Activated gamma-delta T cell (primary cell): ENCODE measurements around the gene CDS2.

Experiments used
- DNase-seq: peaks from one replicate; lab custom pipeline; 2025; lab: John Stamatoyannopoulos, UW

CDS2 gene

DNA sequence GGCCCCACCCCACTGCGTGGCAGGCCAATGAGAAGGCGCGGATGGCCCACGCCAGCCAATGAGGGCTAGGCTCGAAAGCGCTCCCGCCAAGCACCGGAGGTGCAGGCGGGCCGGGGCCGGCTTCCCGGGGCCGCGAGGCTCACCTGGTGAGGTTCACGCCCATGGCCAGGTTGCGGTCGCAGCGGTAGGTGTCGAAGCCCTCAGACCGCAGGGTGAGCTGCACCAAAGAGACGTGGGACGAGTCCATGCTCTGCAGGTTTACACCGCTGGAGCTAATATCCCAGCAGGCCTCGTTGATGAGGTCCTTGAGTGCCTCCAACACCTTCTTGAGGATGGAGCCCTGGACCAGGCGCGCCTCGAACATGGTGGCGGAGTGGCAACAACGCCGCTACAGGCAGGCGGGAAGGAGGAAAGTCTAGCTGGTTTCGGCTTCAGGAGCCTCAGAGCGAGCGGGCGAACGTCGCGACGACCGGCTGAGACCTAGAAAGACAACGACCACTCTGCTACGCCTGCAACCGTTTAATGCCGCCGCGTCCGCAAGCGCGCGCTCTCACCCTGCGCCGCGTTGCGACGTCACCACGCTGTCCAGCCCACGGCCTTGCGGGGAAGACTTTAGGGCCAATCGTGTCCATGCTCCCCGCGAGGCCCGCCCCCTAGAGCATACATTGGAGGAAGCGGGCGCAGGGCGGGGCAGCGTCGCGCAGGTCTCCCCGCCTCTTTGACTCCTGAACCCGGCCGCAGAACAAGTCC lies 7.2 kb upstream of the CDS2 start, which contains the start of gene PCNA:
Gene PCNA, minus strand, starts transcription at position 524 of the 750 bp plus-strand sequence. Its CDS starts 160 bp downstream, at position 364.
- peak; percentile 90 for DNase-seq

DNA sequence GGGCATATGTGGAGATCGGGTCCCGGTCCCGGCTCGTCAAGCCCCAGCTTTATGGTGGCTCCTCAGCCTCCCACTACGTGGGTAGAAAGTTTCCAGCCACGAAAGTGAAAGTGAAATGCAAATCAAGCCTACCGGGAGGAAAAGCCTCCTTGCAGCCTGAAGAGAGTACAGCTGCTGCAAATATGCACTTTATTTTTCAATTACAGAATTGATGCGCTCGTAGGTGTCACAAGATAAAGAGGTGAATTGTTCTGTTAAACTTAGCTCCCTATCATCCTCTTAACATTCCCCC lies 6.7 kb upstream of the CDS2 start:
- no peak for DNase-seq

DNA sequence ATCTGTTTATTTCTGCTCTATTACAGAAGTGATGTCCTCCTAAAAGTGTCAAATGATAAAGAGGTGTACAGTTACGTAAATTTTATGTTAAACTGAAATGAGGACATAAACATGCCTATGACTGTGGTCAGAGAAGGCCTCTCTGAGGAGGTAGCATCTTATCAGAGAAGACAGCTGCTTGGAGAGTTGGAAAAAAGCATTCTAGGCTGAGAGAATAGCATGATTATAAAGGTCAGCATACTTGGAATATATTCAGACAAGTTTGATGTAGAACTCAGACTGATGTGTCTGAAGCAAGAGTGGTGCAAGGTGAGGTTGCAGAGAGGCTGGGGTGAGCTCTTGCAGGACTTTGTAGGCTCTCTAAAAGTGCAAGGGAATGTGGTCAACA lies 3.9 kb upstream of the CDS2 start:
- DNase-seq, result no peak

DNA sequence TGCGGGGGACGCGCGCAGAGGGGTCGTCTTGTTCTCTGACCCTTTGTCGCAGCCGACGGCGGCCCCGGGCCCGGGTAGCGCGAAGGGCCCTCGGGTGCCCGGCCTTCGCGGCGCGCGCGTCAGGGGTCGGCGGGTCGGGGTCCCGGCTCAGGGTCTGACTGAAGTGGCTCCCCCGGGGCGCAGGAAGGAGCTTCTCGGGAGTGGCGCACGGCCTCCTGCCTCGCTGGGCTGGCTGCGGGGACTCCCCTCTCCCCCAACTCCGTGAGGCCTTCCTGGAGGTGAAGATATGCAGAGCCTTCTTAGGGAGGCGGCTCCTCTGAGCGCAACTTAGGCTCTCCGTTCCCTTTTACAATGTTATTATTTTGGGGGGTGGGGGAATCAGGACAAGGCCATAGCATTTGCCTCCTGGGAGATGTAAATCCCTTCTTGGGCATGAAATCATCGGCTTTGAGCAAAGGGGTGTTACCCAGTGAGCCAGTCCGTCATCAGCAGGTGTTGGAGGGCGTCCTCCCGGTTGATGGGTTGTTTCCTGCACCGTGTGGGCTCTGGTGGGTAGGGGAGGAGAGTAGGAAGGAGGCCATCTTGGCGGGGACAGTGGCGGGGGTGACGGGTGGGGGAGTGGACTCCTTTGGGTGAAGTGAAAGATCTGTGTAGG lies 523 bp downstream of the CDS2 start:
- DNase-seq, result peak; percentile 29

GRCh38 chr20:5127859-5128424 lies 1.1 kb downstream of the CDS2 start:
- no peak for DNase-seq

- no peak for DNase-seq
Measured at GRCh38 chr20:5128886-5129285, 2.1 kb downstream of the CDS2 start.

- DNase-seq, result no peak
Measured at GRCh38 chr20:5131502-5131901, 4.7 kb downstream of the CDS2 start.

GRCh38 chr20:5133998-5134397 lies 7.2 kb downstream of the CDS2 start:
- no peak for DNase-seq

DNA sequence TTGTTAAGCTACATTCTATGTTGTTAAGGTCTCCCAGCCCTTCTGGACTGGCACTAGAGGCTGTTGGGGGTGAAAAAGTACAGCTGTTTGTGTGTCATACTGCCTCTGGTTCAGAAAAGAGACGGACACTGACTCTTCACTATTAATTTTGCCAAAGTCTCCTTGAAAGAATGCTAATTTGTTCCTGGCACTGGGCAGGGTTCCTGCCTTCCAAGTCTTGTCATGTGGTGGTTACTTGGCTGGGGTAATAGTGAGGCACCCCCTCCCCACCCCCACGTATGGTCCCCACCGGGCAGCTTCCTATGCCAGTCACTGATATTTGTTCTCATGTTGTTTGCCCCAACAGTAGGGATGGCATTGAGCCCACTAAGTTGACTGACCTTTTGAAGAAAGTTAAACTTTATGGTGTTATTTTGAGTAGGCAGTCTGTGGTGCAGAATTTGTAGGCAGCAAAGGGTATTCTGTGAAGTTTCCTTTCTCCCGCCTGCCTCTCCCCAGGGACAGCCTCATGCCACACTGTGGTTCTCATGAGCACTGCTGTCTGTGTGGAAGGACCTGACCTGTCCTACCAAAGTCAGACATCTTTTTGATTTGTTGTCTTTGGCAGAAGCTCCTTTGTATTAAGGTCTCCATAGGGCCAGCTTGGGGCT lies 8.7 kb downstream of the CDS2 start:
- DNase-seq, result no peak

GRCh38 chr20:5136096-5136495 lies 9.3 kb downstream of the CDS2 start:
- DNase-seq, result no peak

- no peak for DNase-seq
Measured at GRCh38 chr20:5140195-5140594, 13.4 kb downstream of the CDS2 start.

- DNase-seq, result no peak
Measured at GRCh38 chr20:5141615-5142014, 14.8 kb downstream of the CDS2 start.

- no peak for DNase-seq
Measured at GRCh38 chr20:5143851-5144250, 17.0 kb downstream of the CDS2 start.

DNA sequence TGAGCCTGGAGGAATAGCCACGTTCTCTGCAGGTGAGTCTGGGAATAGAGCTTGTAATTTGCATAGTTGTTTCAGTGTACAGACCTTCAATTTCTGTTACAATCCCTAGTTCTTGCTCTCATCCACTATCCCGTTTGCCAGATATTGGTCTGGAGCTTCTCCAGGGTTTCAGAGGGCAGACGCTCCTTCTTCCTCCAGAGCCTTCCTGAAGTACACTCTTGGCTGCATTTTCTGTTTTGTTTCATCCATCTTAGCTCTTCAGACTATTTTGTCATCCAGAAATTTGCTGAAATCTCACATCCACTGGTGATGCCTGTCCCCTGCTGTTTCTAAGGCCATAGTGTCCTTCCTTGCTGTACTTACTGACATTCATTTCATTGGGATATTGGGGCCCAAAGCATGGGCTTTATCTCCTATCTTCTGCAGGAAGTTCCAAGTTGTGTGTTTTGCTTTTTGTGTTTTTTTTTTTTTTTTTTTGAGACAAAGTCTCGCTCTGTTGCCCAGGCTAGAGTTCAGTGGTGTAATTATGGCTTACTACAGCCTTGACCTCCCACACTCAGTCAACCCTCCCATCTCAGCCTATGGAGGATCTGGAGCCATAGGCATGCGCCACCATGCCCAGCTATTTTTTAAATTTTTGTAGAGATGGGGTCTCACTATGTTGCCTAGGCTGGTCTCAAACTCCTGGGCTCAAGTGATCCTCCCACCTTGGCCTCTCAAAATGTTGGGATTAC lies 18.7 kb downstream of the CDS2 start:
- no peak for DNase-seq

GRCh38 chr20:5146099-5146668 lies 19.4 kb downstream of the CDS2 start:
- no peak for DNase-seq

GRCh38 chr20:5146871-5147592 lies 20.2 kb downstream of the CDS2 start:
- DNase-seq, result no peak

DNA sequence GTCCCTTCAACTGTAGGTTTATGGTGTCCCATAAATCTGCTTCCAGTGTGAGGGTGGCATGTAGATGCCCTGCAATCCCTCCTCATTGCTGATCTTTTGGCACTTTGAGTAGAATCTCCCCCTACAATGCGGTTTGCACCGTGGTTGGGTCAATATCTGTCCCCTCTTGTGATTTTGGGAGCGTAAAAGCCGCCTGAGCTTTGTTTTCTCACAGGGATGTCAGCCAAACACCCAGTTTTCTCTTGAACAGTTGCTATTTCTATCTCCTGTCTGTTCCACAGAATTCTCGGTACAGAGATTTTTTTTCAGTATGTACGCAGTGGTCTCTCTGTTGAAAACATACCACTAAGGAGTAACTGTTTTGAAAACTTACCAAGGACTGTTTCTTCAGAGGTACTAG lies 21.8 kb downstream of the CDS2 start:
- no peak for DNase-seq

DNA sequence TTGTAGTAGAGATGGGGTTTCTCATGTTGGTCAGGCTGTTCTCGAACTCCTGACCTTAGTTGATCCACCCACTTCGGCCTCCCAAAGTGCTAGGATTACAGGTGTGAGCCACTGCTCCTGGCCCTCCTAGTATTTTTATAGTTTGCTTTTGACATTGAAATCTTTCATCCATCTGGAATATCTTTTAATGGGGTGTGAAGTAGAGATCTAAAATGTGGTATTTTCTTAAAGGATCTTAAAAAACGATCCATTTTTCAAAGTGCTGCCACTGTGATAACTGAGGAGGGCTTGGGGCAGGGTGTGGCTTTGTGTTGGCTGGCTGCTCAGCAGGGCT lies 23.1 kb downstream of the CDS2 start:
- no peak for DNase-seq

DNA sequence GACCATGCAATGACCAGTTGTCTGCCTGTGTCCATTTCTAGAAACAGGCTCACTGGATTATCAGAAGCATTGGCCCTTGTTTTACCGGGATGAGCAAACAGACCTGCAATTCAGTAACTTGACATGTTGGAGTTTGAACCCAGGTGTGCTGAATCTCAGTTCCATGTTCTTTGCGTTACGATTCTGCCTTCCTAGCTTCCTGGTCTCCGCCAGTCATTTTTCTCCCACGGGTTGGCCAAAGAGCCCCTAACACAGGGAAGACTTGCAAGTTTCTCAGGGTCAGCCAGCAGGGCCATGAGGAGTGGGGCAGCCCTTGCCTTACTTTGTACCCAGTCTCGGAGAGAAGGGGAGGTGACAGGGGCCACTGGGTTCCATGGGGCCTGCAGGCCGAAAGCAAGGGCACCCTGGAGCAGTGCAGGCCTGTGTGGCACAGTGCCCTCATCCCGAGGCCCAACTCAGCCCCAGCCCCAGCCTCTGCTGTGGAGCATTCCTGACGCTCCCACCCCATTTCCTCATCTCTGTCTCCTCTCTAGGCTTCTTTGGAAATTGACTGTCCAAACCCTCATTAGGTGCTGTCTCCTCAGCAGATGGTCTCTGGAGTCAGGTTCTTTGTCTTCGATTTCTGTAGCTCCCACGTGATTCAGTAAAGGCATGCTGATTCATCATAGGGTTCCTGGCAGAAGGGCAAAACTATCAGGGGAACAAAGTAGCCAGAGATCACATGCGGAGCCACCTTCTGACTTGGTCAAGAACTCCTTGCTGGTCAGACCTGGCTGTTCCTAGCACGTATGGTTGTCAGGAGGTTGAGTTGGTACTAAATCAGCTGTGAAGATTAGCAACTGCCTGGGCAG lies 23.6 kb downstream of the CDS2 start:
- no peak for DNase-seq

GRCh38 chr20:5153152-5153467 lies 26.3 kb downstream of the CDS2 start:
- no peak for DNase-seq
